HK-2 (cell line): ENCODE measurements around the gene SRC.

Experiments used
- DNase-seq: peaks from one replicate; pipeline ENCODE4 v3.0.0-alpha.2; 2018; ENCODE audit not compliant: unreplicated experiment

SRC gene

GRCh38 chr20:37350649-37351574, 5.0 kb downstream of the SRC start:
- no peak for DNase-seq

GRCh38 chr20:37351689-37352607, 6.0 kb downstream of the SRC start:
- peak; percentile 76 for DNase-seq

DNA sequence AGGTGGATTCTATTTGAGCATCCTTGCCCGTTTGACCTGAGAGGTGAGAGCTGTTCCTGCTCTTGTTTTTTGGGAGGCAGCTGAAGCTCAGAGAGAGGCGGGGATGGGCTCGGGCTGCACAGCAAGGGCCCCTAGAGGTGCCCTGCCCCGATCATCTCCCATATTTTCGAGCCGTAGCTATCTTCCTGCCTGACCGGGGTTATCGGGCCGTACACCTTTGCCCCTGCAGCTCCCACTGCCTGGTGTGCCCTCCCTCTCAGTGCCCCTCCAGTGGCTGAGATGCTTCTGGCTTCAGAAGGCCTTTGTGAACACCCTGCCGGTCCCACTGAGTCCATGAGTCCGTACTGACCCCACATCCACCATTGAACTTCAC, 6.7 kb downstream of the SRC start:
- DNase-seq: no peak

DNA sequence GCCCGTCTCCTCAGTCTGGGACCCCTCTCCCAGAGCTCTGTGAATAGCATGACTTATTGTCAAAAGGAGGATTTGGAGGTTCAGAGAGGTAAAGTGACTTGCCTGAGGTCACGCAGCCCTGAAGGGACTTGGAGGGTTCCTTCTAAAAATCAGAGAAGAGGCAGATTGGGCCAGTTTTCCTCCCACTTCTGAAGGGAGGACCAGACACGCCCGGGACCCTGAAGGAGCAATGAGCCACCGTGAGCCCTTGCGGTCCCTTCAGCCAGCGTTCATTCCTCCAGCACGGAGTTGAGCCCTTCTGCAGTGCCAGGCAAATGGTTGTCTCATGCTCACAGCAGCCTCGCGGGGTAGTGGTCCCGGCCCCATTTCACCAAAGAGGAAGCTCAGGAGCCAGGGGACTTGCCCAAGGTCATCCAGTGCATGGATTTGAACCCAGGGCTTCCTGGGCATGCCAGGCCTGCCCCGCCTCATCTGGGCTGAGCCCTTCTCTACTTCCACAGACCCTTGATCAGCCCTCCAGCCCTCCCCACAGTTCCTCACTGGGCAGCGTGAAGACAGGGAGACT, 7.4 kb downstream of the SRC start:
- no peak for DNase-seq

DNA sequence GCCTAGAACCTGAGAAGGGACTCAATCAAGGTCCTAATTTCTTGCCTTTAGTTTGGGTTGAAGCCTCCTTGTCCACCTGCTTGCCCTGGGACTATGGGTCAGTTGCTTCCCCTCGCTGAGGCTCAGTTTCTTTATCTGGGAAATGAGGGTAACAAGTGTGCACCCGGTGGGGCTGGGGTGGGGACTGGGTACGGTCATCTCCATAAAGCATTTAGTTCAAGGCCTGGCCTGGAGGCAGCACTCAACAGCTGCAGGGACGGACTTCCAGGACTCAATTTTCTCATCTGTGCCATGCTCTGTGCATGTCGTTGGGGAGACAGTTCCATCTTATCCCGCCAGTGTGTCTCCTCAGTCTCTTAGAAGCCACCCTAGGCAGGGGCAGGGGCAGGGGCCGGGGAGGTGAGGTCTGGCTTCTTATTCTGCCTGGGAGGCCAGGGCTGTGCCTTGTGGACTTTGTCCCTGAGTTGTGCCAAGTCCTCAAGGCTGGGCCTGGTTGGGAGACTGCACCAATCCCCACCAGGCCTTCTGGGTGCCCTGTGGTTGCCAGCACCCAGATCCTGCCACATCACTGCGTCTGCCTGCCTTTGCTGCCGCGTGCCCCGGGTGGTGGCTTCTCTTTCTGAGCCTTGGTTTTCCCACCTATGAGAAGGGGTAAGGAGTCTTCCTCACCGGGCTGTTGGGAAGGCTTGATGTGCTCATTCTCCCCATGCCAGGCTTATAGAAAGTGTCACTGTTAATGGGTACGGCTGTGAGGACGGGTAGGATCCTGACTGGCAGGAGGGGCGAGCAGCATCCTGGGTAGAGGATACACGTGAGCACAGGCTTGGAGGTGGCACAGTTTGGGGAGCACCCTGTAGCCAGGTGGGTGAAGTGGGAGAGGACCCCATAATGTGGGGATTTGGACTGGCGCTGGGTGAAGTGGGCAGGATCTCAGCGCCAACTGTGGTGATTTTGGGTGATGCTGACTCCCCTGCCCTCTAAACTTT, 8.6 kb downstream of the SRC start:
- DNase-seq: no peak

DNA sequence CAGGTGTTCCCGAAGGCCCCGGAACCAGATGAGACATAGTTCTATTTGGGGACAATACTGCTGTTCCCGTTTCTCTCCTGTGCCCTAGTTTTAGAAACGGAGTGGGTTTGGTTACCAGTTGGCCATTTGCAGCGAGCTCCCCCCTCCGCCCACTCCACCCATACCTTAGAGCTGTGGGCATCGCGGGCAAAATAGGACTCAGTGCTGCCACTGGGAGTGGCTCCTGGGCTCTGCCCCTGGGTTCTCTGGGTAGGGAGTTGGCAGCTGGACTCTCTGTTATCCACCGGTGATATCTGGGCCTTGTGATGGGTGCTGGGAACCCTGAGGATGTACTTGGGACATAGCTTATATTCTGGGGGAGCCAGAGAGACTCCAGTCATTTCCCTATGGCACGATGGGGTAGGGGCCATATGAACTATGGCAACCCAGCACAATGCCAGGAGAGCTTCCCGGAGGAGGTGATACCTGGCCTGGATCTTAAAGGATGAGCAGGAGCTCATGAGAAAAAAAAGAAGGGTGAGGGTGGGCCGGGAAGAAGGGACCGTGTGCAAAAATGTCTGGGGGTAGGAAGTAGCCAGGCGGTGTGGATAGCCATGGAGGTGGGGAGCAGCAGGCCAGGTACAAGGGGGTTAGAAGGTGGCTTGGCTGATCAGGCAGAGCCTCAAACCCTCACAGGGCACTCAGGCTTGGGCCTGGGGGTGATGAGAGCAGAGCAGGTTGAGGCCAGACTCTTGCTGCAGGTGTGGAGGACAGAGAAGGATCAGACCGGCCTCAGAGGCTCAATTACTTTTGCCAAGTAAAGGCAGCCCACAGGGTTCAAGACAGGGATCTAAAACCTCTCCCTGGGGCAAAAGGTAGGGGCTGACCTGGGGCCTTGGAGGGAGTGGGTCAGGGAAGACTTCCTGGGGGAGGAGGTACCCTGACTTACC, 9.6 kb downstream of the SRC start:
- DNase-seq: no peak

DNA sequence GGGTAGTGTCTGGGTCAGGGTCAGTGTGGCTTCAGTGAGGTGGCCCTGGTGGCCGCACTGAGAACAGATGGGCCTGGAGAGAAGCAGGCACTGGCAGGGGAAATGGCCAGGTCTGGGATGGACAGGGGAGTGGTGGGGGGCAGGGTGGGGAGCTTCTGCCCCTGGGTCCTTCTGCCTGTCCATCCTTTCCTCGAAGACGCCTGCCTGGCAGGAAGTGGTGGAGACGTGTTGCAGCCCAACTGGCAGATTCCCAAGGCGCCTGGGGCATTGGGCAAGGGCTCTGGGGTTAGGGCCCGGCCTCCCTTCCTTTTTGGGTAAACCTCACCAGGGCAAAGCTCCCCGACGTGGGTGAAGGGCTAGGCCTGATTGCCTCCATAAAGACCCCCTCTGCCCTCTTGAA, 10.4 kb downstream of the SRC start:
- DNase-seq: peak; percentile 34

DNA sequence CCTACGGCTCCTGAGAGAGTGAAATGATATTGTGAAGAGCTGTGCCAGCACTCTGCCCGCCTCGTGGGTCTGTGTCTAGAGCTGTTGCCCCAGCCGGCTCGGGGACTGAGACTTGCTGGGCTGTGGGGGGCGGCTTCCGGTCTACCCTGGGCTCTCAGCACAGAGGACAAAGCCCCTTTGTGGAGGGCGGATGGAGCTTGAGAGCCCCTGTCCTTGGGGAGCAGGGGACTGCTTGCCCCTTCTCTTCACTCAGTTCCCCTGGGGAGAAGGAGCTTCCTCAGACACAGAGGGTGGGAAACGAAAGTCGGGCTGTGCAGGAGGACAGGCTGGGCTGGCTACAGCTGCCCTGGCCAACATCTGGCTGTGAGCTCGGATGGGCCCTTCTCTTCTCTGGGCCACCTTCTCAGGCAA, 11.0 kb downstream of the SRC start:
- no peak for DNase-seq

- DNase-seq: no peak
Observed at GRCh38 chr20:37357481-37358365, 11.8 kb downstream of the SRC start.

DNA sequence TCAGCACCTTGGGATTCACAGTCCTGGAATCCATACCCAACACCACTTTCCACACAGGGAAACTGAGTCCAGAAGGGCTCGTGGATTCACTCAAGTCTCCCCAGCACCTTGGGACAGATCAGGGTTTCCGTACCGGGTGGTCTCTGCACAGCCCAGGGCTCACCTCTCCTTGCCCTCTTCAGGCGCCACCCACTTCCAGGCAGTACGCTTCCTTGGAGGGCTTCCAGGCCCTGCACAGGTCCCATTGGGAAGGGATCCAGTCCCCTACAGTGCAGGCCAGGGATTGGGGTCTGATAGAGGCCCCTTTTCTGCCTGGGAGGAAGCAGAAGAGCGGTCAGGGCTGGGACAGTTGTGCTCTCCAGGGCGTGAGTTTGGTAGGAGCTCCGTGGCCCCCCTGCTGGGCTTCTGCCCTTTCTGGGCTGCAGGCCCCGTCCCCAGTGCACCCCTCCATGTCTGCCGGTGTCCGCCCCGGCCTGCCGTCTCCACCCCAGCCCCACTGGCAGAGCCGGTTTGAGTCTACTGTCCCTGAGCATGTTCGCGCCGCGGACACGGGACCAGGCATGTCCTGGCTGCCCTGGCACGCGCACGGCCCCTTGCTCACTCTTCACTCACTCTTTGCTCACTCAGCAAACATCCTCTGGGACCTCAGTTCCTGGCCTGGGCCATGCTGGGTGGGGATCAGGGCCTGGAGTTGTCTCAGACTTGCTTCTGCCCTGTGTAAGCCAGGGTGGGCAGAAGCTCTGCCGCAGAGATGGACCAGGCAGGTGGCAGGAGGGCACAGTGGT, 12.6 kb downstream of the SRC start:
- DNase-seq: no peak

GRCh38 chr20:37359331-37359730, 13.4 kb downstream of the SRC start:
- no peak for DNase-seq

GRCh38 chr20:37359836-37360235, 13.9 kb downstream of the SRC start:
- DNase-seq: no peak

GRCh38 chr20:37360391-37361115, 14.6 kb downstream of the SRC start:
- DNase-seq: no peak

- DNase-seq: no peak
Observed at GRCh38 chr20:37361336-37361735, 15.4 kb downstream of the SRC start.

GRCh38 chr20:37362231-37362792, 16.4 kb downstream of the SRC start:
- no peak for DNase-seq

- no peak for DNase-seq
Observed at GRCh38 chr20:37362821-37363220, 16.9 kb downstream of the SRC start.
